ENCODE results near the gene VPS35L.

VPS35L gene

DNA sequence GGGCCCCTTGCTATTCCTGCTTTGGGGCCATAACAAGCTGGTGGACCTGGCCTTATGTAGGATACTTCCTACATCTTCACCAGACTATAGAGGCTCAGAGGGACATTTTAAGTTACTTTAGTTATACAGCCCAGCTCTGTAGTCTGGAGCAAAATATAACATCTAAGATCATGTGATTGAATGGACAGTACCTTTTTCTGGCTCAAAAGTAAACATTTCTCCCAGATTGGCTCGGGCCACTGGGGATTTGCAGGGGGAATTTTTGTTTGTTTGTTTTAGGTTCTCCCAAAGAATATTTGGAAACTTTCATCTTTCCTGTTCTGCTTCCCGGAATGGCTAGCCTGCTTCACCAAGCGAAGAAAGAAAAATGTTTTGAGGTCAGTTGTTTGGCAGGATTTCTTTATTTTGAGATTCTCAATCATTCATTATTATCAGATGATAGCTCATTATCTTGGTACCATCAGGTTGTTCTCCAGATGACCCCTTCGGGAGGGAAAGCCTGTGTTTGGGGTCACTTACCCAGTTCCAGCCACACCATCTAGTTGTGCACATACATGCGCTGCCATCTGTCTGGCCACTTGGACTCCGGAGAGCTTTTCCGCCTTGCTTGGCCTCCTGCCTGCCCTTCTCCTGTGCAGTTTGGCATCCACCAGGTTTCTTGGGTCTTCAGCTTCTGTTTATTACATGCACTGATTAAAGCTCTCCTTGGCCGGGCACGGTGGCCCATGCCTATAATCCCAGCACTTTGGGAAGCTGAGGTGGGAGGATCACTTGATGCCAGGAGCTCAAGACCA, 179.8 kb downstream of the VPS35L start:
- ChIA-PET POLR2A (no interaction called here), CTCF (no interaction called here)
- TF ChIP-seq, protein P1, sequence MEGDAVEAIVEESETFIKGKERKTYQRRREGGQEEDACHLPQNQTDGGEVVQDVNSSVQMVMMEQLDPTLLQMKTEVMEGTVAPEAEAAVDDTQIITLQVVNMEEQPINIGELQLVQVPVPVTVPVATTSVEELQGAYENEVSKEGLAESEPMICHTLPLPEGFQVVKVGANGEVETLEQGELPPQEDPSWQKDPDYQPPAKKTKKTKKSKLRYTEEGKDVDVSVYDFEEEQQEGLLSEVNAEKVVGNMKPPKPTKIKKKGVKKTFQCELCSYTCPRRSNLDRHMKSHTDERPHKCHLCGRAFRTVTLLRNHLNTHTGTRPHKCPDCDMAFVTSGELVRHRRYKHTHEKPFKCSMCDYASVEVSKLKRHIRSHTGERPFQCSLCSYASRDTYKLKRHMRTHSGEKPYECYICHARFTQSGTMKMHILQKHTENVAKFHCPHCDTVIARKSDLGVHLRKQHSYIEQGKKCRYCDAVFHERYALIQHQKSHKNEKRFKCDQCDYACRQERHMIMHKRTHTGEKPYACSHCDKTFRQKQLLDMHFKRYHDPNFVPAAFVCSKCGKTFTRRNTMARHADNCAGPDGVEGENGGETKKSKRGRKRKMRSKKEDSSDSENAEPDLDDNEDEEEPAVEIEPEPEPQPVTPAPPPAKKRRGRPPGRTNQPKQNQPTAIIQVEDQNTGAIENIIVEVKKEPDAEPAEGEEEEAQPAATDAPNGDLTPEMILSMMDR (IDR thresholded peaks at IDR 0.05; ENCODE audit: insufficient read depth, low read length, missing control alignments), result no peak
- DNase-seq (ENCODE audit: low read depth, low spot score), result no peak
- no peak overlapping the region for H3K4me3 ChIP-seq (ENCODE audit: low read depth, low read length)

DNA sequence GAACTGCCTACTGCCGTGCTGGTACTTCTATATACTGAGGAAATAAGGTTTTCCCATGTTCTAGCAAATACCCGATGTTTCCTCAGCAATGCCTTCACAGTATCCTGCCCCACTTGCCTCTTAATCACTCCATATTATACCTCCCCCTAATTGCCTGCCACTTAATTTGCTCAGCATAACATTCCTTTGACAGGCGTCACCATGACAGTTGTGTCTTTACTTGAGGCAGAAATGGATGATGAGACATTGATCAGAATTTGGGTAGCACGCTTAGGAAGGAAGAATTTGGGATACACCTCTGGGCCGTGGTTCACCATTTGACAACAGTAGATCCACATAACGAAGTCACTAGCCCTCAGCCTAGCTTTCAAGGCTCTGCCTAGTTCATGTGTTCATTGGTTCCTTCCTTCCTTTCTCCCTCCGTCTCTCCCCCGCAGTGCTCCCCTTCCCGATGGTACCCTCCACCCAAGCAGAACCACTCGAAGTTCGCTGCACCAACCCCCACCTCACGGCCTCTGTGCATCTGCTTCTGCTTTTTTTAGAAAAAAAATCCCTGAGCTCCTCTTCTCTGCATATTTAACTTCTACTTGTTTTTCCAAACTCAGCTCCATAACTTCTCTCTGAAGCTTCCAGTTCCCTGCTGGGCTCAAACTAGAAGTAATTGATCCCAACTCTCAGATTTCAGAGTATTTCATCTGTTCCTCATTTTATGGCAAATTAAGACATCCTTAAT, 182.0 kb downstream of the VPS35L start:
- no peak for DNase-seq (ENCODE audit: low read depth, low spot score)
- TF ChIP-seq, protein P1 (IDR thresholded peaks at IDR 0.05; ENCODE audit: insufficient read depth, low read length, missing control alignments), result no peak
- ChIA-PET CTCF (no interaction called here), POLR2A (no interaction called here)
- no peak overlapping the region for H3K4me3 ChIP-seq (ENCODE audit: low read depth, low read length)

DNA sequence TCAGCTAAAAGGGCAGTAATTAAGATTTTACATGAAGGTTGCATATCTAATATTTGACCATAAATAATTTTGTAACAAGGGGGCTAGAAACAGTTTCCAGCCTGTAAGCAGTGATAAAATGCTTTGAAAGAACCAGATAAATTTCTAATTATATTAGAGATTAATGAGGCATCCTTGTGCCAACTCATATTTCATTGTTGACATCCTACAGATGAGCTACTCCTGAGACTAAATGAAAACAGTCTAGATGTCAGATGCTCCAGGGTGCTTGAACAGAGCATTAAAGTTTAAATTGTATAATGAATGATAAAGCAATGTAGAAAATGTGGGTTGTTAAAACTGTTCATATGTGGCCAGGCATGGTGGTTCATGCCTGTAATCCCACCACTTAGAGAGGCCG, 185.9 kb downstream of the VPS35L start:
- no peak overlapping the region for H3K4me3 ChIP-seq (ENCODE audit: low read depth, low read length)
- TF ChIP-seq, protein P1 (IDR thresholded peaks at IDR 0.05; ENCODE audit: insufficient read depth, low read length, missing control alignments), result no peak
- CTCF ChIA-PET, result no interaction called here
- no peak for DNase-seq (ENCODE audit: low read depth, low spot score)
- POLR2A ChIA-PET, result no interaction called here

DNA sequence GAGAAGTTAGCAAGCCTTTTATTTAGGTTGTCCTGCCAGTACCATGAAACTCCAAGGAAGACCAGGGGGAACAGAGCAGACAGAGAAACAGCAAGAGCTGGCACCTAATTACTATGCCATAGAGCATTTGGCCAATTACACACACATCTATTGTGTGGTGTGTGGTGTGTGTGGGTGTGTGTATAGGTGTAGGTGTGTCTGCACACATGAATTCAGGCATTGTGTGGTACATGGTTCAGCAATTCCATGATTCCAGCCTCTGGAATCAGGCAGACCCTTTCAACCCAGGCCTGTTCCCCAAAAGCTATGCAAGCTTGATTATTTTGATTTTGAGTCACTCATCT, 188.3 kb downstream of the VPS35L start:
- CTCF ChIA-PET, result interaction anchor here (1.0 kb wide), 1 partner anchor 143 kb away, joined by 3 read pairs; no protein-coding TSS in a partner anchor

DNA sequence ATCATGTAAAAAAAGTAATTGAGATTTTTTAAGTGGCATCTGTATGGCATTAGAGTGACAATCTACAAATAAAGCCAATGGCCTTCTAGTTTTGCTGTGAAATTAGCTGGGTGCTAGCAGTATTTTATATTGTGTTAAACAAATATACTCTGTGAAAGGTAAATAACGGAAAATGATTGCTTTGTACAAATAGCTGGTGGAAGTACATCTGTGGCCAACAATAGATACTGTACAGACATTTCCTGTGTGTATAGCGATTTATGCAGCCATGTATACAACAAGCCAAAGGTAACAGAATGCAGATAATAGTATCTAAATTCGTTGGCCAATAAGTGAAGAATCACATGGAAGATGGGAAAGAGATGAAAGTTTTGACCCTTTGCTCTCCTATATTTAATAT, 189.2 kb downstream of the VPS35L start:
- ChIA-PET POLR2A (no interaction called here), CTCF (no interaction called here)
- TF ChIP-seq, protein P1 (IDR thresholded peaks at IDR 0.05; ENCODE audit: insufficient read depth, low read length, missing control alignments), result no peak
- no peak for DNase-seq (ENCODE audit: low read depth, low spot score)
- no peak overlapping the region for H3K4me3 ChIP-seq (ENCODE audit: low read depth, low read length)

More for the DNA sequence above, 188.3 kb downstream of the VPS35L start:
- DNase-seq (ENCODE audit: low read depth, low spot score), result no peak
- POLR2A ChIA-PET, result no interaction called here
- TF ChIP-seq, protein P1 (IDR thresholded peaks at IDR 0.05; ENCODE audit: insufficient read depth, low read length, missing control alignments), result no peak
- H3K4me3 ChIP-seq (ENCODE audit: low read depth, low read length), result no peak overlapping the region

DNA sequence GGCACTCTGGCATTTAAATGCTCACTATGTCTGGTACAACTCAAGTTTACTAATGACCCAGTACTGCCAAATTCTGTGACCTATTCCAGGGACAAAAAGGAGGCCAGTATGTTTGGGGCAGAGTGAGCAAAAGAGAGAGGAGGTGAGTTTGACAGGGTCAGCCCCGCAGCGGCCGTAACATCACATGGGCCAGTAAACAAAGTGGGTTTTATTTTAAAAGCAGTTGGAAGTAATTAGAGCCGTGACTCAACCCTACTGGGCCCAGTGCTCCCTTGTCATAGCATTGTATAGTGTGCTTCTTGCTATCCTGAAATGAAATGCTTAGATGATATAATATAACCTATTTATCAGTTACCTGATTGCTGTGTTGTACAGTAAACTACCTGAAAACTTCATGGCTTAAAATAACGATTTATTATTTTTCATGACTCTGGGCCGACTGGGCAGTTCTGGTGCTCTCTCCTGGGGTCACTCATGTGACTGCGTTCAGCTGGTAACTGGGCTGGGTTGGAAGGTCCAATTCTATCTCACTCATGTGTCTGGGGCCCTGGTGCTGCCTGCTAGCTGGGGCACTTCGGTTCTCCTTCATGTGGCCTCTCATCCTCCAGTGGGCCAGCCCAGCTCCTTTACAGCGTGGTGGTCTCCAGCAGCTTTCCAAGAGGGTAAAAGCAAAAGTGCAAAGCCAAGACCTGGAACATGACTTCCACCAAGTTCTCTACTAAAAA, 189.9 kb downstream of the VPS35L start:
- CTCF ChIA-PET, result no interaction called here
- no peak for DNase-seq (ENCODE audit: low read depth, low spot score)
- TF ChIP-seq, protein P1 (IDR thresholded peaks at IDR 0.05; ENCODE audit: insufficient read depth, low read length, missing control alignments), result no peak
- POLR2A ChIA-PET, result no interaction called here
- no peak overlapping the region for H3K4me3 ChIP-seq (ENCODE audit: low read depth, low read length)
